Suprapubic skin (tissue), 4 donors: ENCODE results near the gene PVR.

Experiments
- POLR2A ChIP-seq, 2 donors: fragments of 450-650 bp; IDR thresholded peaks; one replicate each; pipeline ENCODE4 v1.6.1; 2017; ENCODE audit warnings: antibody characterized with exemption in 2 of 2, mild to moderate bottlenecking in 2 of 2, moderate library complexity in 2 of 2
- POLR2AphosphoS5 ChIP-seq, 3 donors: sonication (generic); formaldehyde crosslinking; IDR thresholded peaks; one replicate each; pipeline ENCODE4 v1.6.1; 2017; ENCODE audit warnings: antibody characterized with exemption in 3 of 3
- TF ChIP-seq, protein P1 (sequence below), 2 donors: fragments of 200-600 bp in 1 of 2; fragments of 450-650 bp in 1 of 2; sonication (generic) in 1 of 2; IDR thresholded peaks; one replicate each; pipeline ENCODE4 v1.5.1; 2016 to 2019; ENCODE audit warnings: antibody characterized with exemption in 2 of 2, mild to moderate bottlenecking in 1 of 2, moderate library complexity in 1 of 2

DNA sequence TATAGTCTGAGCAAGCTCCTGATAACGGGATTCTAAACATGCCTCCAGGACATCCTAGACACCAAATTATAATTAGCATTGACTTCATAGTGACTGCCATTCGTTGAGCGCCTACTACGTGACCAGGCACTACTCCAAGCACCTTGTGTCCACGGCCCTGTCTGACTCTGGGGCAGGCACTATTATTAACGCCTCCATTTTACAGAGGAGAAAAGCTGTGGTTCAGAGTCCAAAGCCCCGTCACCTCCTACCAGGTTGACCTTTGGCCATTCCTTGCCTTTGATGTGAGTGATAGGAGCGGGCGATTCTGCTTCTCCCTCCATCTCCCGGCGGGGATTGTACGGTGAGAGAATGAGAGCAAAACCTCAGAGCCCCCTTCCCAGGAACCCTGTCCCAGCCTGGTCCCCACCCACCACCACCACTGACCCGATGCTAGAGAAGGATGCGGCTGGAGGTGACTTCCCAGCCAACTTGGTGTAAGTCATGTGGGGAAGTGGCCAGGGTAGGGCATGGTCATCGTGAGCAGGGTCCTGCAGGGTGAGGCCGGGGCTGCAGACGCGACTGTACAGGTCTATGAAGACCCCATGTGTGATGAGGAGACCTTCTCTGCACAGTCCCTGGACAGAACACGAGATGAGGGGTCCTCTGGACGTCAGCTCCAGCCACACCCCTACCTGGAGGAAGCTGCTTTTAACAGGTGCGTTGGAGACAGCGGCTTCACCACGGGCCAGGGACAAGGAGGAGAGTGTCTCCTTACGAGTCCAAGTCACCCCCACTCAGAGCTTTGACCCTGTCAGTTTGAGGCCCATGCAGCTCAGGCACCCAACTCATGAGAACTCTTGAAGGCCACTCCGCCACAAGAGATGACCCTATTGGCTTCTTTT, 30.2 kb upstream of the PVR start, which contains the start of gene IGSF23:
- TF ChIP-seq, protein P1, sequence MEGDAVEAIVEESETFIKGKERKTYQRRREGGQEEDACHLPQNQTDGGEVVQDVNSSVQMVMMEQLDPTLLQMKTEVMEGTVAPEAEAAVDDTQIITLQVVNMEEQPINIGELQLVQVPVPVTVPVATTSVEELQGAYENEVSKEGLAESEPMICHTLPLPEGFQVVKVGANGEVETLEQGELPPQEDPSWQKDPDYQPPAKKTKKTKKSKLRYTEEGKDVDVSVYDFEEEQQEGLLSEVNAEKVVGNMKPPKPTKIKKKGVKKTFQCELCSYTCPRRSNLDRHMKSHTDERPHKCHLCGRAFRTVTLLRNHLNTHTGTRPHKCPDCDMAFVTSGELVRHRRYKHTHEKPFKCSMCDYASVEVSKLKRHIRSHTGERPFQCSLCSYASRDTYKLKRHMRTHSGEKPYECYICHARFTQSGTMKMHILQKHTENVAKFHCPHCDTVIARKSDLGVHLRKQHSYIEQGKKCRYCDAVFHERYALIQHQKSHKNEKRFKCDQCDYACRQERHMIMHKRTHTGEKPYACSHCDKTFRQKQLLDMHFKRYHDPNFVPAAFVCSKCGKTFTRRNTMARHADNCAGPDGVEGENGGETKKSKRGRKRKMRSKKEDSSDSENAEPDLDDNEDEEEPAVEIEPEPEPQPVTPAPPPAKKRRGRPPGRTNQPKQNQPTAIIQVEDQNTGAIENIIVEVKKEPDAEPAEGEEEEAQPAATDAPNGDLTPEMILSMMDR (IDR thresholded peaks at IDR 0.05): no peak
- no peak for TF ChIP-seq POLR2A (IDR thresholded peaks at IDR 0.05)
- TF ChIP-seq POLR2AphosphoS5 (IDR thresholded peaks at IDR 0.05): no peak
